ENCODE results near the gene MOG.
"Not testable (repeated sequence)": the region's sequence is repeated elsewhere in the genome, so short reads cannot be mapped to it uniquely, and the experiment has no call there.

Gene MOG

DNA sequence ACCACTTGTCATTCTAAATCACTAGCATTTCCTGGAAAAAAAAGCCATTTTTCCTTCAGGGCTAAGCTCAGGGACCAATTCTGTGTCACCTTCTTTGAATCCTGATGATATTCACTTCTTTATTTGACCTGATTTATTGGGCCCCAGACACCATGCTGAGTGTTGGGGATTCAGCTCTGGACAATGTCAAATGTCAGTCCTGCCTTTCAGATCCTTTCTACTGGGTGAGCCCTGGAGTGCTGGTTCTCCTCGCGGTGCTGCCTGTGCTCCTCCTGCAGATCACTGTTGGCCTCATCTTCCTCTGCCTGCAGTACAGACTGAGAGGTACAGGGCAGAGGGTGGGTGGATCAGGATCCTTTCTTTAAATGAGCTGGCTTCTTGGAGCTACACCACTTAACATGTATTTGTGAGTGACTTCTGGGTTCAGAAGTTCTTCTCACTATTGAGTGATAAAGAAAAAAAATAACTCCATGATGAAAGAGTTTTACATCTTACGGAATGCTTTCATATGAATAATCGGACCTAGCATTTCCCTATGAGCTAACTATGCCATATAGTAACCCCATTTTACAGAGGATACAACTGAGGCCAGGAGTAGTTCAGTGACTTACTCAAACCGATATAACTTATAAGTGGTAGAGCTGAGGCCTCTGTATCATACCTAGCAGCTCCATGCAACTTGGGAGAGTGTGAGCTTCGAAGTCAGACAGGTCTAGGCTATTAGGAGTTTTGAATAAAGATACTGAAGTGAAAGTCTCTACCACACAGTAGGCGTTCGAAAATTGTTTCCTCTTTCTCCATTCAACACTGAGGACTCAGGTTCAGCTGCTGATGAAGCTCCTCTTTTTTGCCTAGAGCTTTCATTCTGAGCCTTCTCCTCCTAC lies 9.3 kb downstream of the MOG start:
- TF ChIP-seq, protein P1, sequence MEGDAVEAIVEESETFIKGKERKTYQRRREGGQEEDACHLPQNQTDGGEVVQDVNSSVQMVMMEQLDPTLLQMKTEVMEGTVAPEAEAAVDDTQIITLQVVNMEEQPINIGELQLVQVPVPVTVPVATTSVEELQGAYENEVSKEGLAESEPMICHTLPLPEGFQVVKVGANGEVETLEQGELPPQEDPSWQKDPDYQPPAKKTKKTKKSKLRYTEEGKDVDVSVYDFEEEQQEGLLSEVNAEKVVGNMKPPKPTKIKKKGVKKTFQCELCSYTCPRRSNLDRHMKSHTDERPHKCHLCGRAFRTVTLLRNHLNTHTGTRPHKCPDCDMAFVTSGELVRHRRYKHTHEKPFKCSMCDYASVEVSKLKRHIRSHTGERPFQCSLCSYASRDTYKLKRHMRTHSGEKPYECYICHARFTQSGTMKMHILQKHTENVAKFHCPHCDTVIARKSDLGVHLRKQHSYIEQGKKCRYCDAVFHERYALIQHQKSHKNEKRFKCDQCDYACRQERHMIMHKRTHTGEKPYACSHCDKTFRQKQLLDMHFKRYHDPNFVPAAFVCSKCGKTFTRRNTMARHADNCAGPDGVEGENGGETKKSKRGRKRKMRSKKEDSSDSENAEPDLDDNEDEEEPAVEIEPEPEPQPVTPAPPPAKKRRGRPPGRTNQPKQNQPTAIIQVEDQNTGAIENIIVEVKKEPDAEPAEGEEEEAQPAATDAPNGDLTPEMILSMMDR (conservative IDR thresholded peaks at IDR 0.05; ENCODE audit: control insufficient read depth, insufficient read depth, low read depth, low read length) = no peak
- no peak for DNase-seq (ENCODE audit: low read depth)
- no peak overlapping the region for H3K4me3 ChIP-seq (ENCODE audit: control insufficient read depth, low read depth, low read length)

GRCh38 chr6:29666826-29667130 lies 9.9 kb downstream of the MOG start:
- TF ChIP-seq, protein P1 (conservative IDR thresholded peaks at IDR 0.05; ENCODE audit: control insufficient read depth, insufficient read depth, low read depth, low read length) = no peak
- no peak for DNase-seq (ENCODE audit: low read depth)
- H3K4me3 ChIP-seq (ENCODE audit: control insufficient read depth, low read depth, low read length) = no peak overlapping the region

- no peak overlapping the region for H3K4me3 ChIP-seq (ENCODE audit: control insufficient read depth, low read depth, low read length)
- no peak for DNase-seq (ENCODE audit: low read depth)
- TF ChIP-seq, protein P1 (conservative IDR thresholded peaks at IDR 0.05; ENCODE audit: control insufficient read depth, insufficient read depth, low read depth, low read length) = no peak
Observed at GRCh38 chr6:29667158-29667557, 10.3 kb downstream of the MOG start.

DNA sequence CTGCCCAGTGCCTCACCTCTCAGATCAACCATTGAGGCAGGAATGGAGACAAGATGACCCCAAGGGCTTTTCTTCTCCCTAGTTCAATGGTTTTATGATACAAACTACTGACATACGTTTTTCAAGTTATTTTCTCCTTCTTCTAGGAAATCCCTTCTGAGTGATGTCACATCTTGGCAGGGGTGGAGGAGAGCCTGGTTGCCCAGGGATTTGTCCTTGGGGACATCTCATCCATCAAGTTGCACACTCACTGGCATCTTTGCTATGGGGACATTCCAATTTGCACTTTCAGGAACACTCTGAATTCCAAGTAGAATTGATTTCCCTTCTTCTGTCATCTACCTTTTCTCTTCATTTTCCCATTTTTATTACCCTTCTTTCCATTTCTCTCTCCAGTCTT lies 14.1 kb downstream of the MOG start:
- TF ChIP-seq, protein P1 (conservative IDR thresholded peaks at IDR 0.05; ENCODE audit: control insufficient read depth, insufficient read depth, low read depth, low read length) = no peak
- no peak for DNase-seq (ENCODE audit: low read depth)
- no peak overlapping the region for H3K4me3 ChIP-seq (ENCODE audit: control insufficient read depth, low read depth, low read length)

DNA sequence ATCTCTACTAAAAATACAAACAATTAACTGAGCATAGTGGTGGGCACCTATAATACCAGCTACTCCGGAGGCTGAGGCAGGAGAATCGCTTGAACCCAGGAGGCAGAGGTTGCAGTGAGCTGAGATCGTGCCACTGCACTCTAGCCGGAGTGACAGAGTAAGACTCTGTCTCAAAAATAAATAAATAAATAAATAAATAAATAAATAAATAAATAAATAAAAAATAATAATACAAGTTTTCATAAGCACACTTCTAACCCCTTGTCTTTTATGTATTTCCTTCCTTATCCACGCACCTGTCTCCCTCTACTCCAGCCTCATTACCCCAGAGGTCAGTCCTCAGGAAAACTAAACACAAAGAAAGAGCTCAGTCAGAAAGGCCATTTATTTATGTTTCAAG lies 15.2 kb downstream of the MOG start:
- DNase-seq (ENCODE audit: low read depth); H3K4me3 ChIP-seq (ENCODE audit: control insufficient read depth, low read depth, low read length): not testable (repeated sequence)

- TF ChIP-seq, protein P1 (conservative IDR thresholded peaks at IDR 0.05; ENCODE audit: control insufficient read depth, insufficient read depth, low read depth, low read length) = no peak
- H3K4me3 ChIP-seq (ENCODE audit: control insufficient read depth, low read depth, low read length) = no peak overlapping the region
- DNase-seq (ENCODE audit: low read depth) = no peak
Observed at GRCh38 chr6:29673161-29673560, 16.3 kb downstream of the MOG start.

DNA sequence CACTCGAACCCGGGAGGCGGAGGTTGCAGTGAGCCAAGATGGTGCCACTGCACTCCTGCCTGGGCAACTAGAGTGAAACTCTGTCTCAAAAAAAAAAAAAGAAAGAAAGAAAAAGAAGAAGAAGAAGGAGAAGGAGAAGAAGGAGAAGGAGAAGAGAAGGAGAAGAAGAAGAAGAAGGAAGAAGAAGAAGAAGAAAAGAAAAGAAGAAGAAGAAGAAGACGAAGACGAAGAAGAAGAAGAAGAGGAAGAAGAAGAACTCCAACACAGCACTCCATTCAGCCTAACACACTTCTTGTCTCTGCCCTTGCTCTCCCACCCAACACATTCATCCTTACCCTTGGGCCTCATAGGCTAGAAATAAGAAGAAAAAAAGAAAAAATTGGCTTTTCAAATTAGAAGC lies 17.1 kb downstream of the MOG start:
- no peak for DNase-seq (ENCODE audit: low read depth)
- H3K4me3 ChIP-seq (ENCODE audit: control insufficient read depth, low read depth, low read length) = no peak overlapping the region
- TF ChIP-seq, protein P1 (conservative IDR thresholded peaks at IDR 0.05; ENCODE audit: control insufficient read depth, insufficient read depth, low read depth, low read length) = no peak

Data from fibroblast of mammary gland (primary cell).